GM12878 (cell line): Measurements from ENCODE around the gene FETUB. TPM values are rescaled to one million over a fixed set of nuclear protein-coding genes. Genes with fewer than 3 reads are reported as not detected.

Source experiments
- ATAC-seq: fragments of 200-7000 bp; cut with Tn5 transposase; 3 replicates; pipeline ENCODE4 v1.9.1; 2020; ENCODE audit warnings: mild to moderate bottlenecking, moderate library complexity
- BruUV-seq: library from RNA; stranded (reverse); fragments of 400-500 nt; replicated peaks from 2 replicates; lab custom pipeline; 2021; lab: Mats Ljungman, UMichigan
- CTCF ChIA-PET: fragments of 300-600 bp; sonication (Branson Sonifier 250); formaldehyde crosslinking; extraction: SDS; loops from one replicate; lab custom pipeline; 2021; ENCODE audit warnings: inconsistent platforms; lab: Yijun Ruan, JAX
- POLR2A ChIA-PET: fragments of 350-600 bp; formaldehyde crosslinking; extraction: SDS; loops from one replicate; lab custom pipeline; 2021; ENCODE audit warnings: inconsistent platforms; lab: Charles Lee
- RAD21 ChIA-PET: fragments of 300-600 bp; sonication (Branson Sonifier 250); formaldehyde crosslinking; loops from one replicate; lab custom pipeline; 2023; ENCODE audit warnings: antibody characterized with exemption; ENCODE audit not compliant: unreplicated experiment; lab: Charles Lee
- SMC1A ChIA-PET: fragments of 300-600 bp; sonication (Branson Sonifier 250); formaldehyde crosslinking; loops from one replicate; lab custom pipeline; 2023; ENCODE audit not compliant: unreplicated experiment, uncharacterized antibody; lab: Charles Lee
- DNase-seq: peaks from one replicate; pipeline ENCODE4 v3.0.0-alpha.2; 2011; ENCODE audit warnings: low read depth, low spot score
- FAIRE-seq: peaks from 3 replicates; lab custom pipeline; 2011; peaks lifted over from hg19 to GRCh38; lab: Jason Lieb, UNC
- H2AFZ ChIP-seq: 2 replicates; pipeline ENCODE4 v1.6.0; 2011; ENCODE audit warnings: low read depth, low read length, control low read depth; ENCODE audit not compliant: control insufficient read depth
- H3K27ac ChIP-seq: 2 replicates; pipeline ENCODE4 v1.5.1; 2011; ENCODE audit warnings: control low read depth; ENCODE audit not compliant: control insufficient read depth, insufficient read depth
- H3K27me3 ChIP-seq, 2 experiments: replicated peaks in 1 of 2; 2 replicates each; pipeline versions ENCODE4 v1.6.0 to v1.6.1; 2011; ENCODE audit warnings: low read length in 1 of 2; ENCODE audit not compliant: control insufficient read depth in 2 of 2, insufficient read depth in 2 of 2
- H3K36me3 ChIP-seq, 2 experiments: 2 replicates each; pipeline ENCODE4 v1.5.1; 2011; ENCODE audit warnings: low read length in 1 of 2; ENCODE audit not compliant: control insufficient read depth in 2 of 2, insufficient read depth in 2 of 2
- H3K4me1 ChIP-seq: 2 replicates; pipeline ENCODE4 v1.6.1; 2011; ENCODE audit warnings: mild to moderate bottlenecking, low read length, moderate library complexity, mixed read lengths; ENCODE audit not compliant: control insufficient read depth, insufficient read depth
- H3K4me2 ChIP-seq: 2 replicates; pipeline ENCODE4 v1.6.0; 2011; ENCODE audit warnings: control low read depth; ENCODE audit not compliant: control insufficient read depth, insufficient read depth
- H3K4me3 ChIP-seq: fragments of 200-600 bp; sonication (generic); 2 replicates; pipeline ENCODE4 v1.5.1; 2016
- H3K79me2 ChIP-seq: 2 replicates; pipeline ENCODE4 v1.6.0; 2011; ENCODE audit warnings: low read length; ENCODE audit not compliant: control insufficient read depth, insufficient read depth
- H3K9ac ChIP-seq: 2 replicates; pipeline ENCODE4 v1.8.0; 2011; ENCODE audit warnings: low read length, control low read depth, mixed read lengths; ENCODE audit not compliant: control insufficient read depth, insufficient read depth
- H3K9me3 ChIP-seq: replicated peaks from 3 replicates; pipeline ENCODE4 v1.5.1; 2011; ENCODE audit warnings: mild to moderate bottlenecking, low read length; ENCODE audit not compliant: control insufficient read depth, insufficient read depth
- H4K20me1 ChIP-seq: 2 replicates; pipeline ENCODE4 v1.6.0; 2011; ENCODE audit not compliant: control insufficient read depth, insufficient read depth
- ATF3 ChIP-seq: IDR thresholded peaks from 2 replicates; pipeline ENCODE4 v1.6.1; 2011; ENCODE audit warnings: low read depth, mild to moderate bottlenecking, low read length, moderate library complexity, borderline replicate concordance; ENCODE audit errors: extremely low read depth
- CREM ChIP-seq: IDR thresholded peaks from 2 replicates; pipeline ENCODE4 v1.6.1; 2014; ENCODE audit warnings: antibody characterized with exemption, low read depth
- EGR1 ChIP-seq, 2 experiments: IDR thresholded peaks; 1 replicate in 1 of 2; 2 replicates in 1 of 2; pipeline ENCODE4 v1.6.1; 2011 to 2012; ENCODE audit warnings: low read depth in 2 of 2, low read length in 2 of 2, borderline replicate concordance in 1 of 2, mild to moderate bottlenecking in 1 of 2, moderate library complexity in 1 of 2
- EP300 ChIP-seq, 2 experiments: fragments of 150-350 bp in 1 of 2; IDR thresholded peaks; 2 replicates each; pipeline ENCODE4 v1.6.1; 2011 to 2012; ENCODE audit warnings: low read depth in 2 of 2, low read length in 2 of 2, borderline replicate concordance in 1 of 2, improper control_type of control experiment in 1 of 2, inconsistent platforms in 1 of 2; ENCODE audit not compliant: control insufficient read depth in 1 of 2
- ESRRA ChIP-seq: IDR thresholded peaks from 2 replicates; pipeline ENCODE4 v1.6.1; 2012; ENCODE audit warnings: mild to moderate bottlenecking, low read length, improper control_type of control experiment
- GABPA ChIP-seq: IDR thresholded peaks from 2 replicates; pipeline ENCODE4 v1.6.1; 2014; ENCODE audit warnings: antibody characterized with exemption, low read depth, mild to moderate bottlenecking, inconsistent platforms
- KAT2A ChIP-seq: conservative IDR thresholded peaks from 2 replicates; pipeline ENCODE4 v1.6.1; 2011; ENCODE audit warnings: low read depth, low read length; ENCODE audit not compliant: control insufficient read depth
- KDM1A ChIP-seq: fragments of 200-600 bp; sonication (generic); IDR thresholded peaks from 2 replicates; pipeline ENCODE4 v1.6.1; 2016; ENCODE audit warnings: borderline replicate concordance
- MEF2A ChIP-seq: IDR thresholded peaks from 2 replicates; pipeline ENCODE4 v1.6.1; 2011; ENCODE audit warnings: low read depth, mild to moderate bottlenecking, low read length, moderate library complexity; ENCODE audit not compliant: insufficient read depth
- NR2C1 ChIP-seq: fragments of 450-650 bp; IDR thresholded peaks from 2 replicates; pipeline ENCODE4 v1.6.1; 2017; ENCODE audit warnings: antibody characterized with exemption, mild to moderate bottlenecking, moderate library complexity
- PML ChIP-seq: IDR thresholded peaks from 2 replicates; pipeline ENCODE4 v1.6.1; 2012; ENCODE audit warnings: low read length, inconsistent platforms
- RAD51 ChIP-seq: fragments of 450-650 bp; IDR thresholded peaks from 2 replicates; pipeline ENCODE4 v1.6.1; 2016; ENCODE audit warnings: moderate library complexity, mild to moderate bottlenecking, inconsistent platforms
- RCOR1 ChIP-seq: conservative IDR thresholded peaks from 2 replicates; pipeline ENCODE4 v1.6.1; 2012; ENCODE audit warnings: low read depth, low read length, improper control_type of control experiment
- SP1 ChIP-seq: IDR thresholded peaks from one replicate; pipeline ENCODE4 v1.6.1; 2011; ENCODE audit warnings: low read depth, low read length
- TBL1XR1 ChIP-seq: IDR thresholded peaks from 2 replicates; pipeline ENCODE4 v1.6.1; 2012; ENCODE audit warnings: low read depth, low read length, improper control_type of control experiment
- ZSCAN29 ChIP-seq: fragments of 450-650 bp; IDR thresholded peaks from 2 replicates; pipeline ENCODE4 v1.6.1; 2017; ENCODE audit warnings: mild to moderate bottlenecking, moderate library complexity
- WGBS: methylation state at CpG from one replicate; pipeline ENCODE4 v1.1.6; 2016; ENCODE audit warnings: low lambda C conversion rate; ENCODE audit not compliant: insufficient replicate concordance, insufficient coverage; ENCODE audit errors: missing lambda C conversion rate; 5-methylcytosine and 5-hydroxymethylcytosine counted together
- in situ Hi-C: fragments of 300-500 bp; cut with MboI; formaldehyde crosslinking; loops from 9 replicates; pipeline ENCODE4 v1.14.3; 2018; ENCODE audit warnings: mixed read lengths
- intact Hi-C: fragments of 100-400 bp; cut with micrococcal nuclease; formaldehyde crosslinking; loops from one replicate; pipeline ENCODE4 v1.14.2; 2022; ENCODE audit not compliant: unreplicated experiment
- polyA plus RNA-seq, 11 experiments: library from polyadenylated mRNA; depleted of rRNA in 4 of 11; unstranded in 6 of 11; stranded (reverse) in 5 of 11; fragments of >200 nt; fragmentation: Nextera tagmentation in 4 of 11; fragmentation: Illumina TruSeq in 1 of 11; extraction: Ambion mirVana in 4 of 11; extraction: Trizol in 1 of 11; gene quantifications; 1 replicate in 1 of 11; 2 replicates in 10 of 11; pipeline versions ENCODE4 v1.2.1 to v1.2.3, GENCODE V29; 2011 to 2016; ENCODE audit warnings: inconsistent platforms in 2 of 11, missing spikeins in 2 of 11, low read depth in 1 of 11
- total RNA-seq, 4 experiments: library from RNA; depleted of rRNA in 3 of 4; stranded (reverse); fragments of >200 nt in 3 of 4; fragmentation: Illumina TruSeq in 1 of 4; extraction: Trizol in 1 of 4; gene quantifications; 2 replicates each; pipeline versions ENCODE4 v1.2.1 to v1.2.3, GENCODE V29; 2013 to 2021
- TF ChIP-seq, protein P1 (sequence below): fragments of 450-650 bp; IDR thresholded peaks from 2 replicates; pipeline ENCODE4 v1.6.1; 2018; ENCODE audit warnings: borderline replicate concordance, mild to moderate bottlenecking; ENCODE audit not compliant: partially characterized antibody

Gene FETUB
- total and polyA plus RNA-seq, 10 of the 15 experiments (the other 5 are each of a cell fraction or from before 2014, with no cell fraction given), result not detected

DNA sequence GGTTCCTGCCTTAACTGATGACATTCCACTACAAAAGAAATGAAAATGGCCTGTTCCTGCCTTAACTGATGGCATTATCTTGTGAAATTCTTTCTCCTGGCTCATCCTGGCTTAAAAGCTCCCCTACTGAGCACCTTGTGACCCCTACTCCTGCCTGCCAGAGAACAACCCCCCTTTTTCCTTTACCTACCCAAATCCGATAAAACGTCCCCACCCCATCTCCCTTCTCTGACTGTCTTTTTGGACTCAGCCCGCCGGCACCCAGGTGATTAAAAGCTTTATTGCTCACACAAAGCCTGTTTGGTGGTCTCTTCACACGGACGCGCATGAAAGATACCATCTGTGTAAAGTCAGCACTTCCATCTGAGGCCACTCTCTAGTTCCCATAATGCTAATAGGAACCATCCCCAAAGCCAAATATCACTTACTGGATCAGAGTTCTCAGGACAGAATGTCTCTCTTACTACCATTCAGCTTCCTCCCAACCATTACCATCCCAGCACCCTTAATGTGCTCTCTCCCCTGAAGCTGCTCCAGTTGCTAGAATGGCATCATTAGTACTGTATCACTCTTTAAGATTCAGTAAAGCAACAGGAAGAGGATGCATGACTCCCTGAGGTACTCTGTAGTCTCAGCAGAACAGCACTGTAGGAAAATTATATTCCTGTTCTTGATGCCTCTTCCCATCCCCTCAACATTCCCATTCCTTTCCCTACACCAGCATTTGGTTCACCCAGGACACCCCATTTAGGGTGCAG lies 23.3 kb downstream of the FETUB start:
- SMC1A ChIA-PET, result interaction anchor here (0.7 kb wide), 1 partner anchor 935 kb away, joined by 3 read pairs; no protein-coding TSS in a partner anchor
- no peak for FAIRE-seq
- no TSS peak for BruUV-seq
- Histone ChIP-seq H3K36me3 (no peaks in the 10 kb centered on the region), H2AFZ (no peak overlapping the region), H3K27me3 (peaks cover 0 to 2% of the 10 kb centered on the region in 2 experiments; a peak in 2 of 4 replicates), H3K9ac (no peak overlapping the region), H3K79me2 (no peaks in the 10 kb centered on the region), H4K20me1 (no peaks in the 10 kb centered on the region), H3K9me3 (no peaks in the 10 kb centered on the region), H3K4me3 (no peak overlapping the region), H3K27ac (no peak overlapping the region), H3K4me1 (no peaks in the 10 kb centered on the region), H3K4me2 (no peak overlapping the region)
- POLR2A ChIA-PET, result no interaction called here
- no peak for DNase-seq
- in situ Hi-C loops (no loop called here), intact Hi-C loops (no loop called here)
- 69% methylated on average over 7 of the region's 7 CpGs for whole genome bisulfite sequencing
- TF ChIP-seq, protein P1, sequence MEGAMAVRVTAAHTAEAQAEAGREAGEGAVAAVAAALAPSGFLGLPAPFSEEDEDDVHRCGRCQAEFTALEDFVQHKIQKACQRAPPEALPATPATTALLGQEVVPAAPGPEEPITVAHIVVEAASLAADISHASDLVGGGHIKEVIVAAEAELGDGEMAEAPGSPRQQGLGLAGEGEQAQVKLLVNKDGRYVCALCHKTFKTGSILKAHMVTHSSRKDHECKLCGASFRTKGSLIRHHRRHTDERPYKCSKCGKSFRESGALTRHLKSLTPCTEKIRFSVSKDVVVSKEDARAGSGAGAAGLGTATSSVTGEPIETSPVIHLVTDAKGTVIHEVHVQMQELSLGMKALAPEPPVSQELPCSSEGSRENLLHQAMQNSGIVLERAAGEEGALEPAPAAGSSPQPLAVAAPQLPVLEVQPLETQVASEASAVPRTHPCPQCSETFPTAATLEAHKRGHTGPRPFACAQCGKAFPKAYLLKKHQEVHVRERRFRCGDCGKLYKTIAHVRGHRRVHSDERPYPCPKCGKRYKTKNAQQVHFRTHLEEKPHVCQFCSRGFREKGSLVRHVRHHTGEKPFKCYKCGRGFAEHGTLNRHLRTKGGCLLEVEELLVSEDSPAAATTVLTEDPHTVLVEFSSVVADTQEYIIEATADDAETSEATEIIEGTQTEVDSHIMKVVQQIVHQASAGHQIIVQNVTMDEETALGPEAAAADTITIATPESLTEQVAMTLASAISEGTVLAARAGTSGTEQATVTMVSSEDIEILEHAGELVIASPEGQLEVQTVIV, result no peak
- TF ChIP-seq ESRRA, result no peak
- no peak for TF ChIP-seq ZSCAN29
- no peak for TF ChIP-seq EGR1 (IDR thresholded peaks at IDR 0.05; ENCODE audit: borderline replicate concordance in 1 of 2, low read depth in 2 of 2, low read length in 2 of 2)
- TF ChIP-seq TBL1XR1, result no peak
- no peak for TF ChIP-seq MEF2A
- TF ChIP-seq ATF3, result no peak
- TF ChIP-seq KAT2A, result no peak
- no peak for TF ChIP-seq RAD51
- TF ChIP-seq NR2C1, result no peak
- no peak for TF ChIP-seq CREM
- TF ChIP-seq PML, result no peak
- no peak for TF ChIP-seq KDM1A
- TF ChIP-seq EP300 (IDR thresholded peaks at IDR 0.05; ENCODE audit: borderline replicate concordance in 1 of 2, control insufficient read depth in 1 of 2, low read depth in 2 of 2, low read length in 2 of 2), result no peak
- TF ChIP-seq GABPA, result no peak
- no peak for TF ChIP-seq SP1
- TF ChIP-seq RCOR1, result no peak
- RAD21 ChIA-PET, result no interaction called here
- no peak for ATAC-seq
- CTCF ChIA-PET, result interaction anchor here (0.6 to 1.3 kb wide), 2 partner anchors 49 to 1310 kb away, joined by 3 to 5 read pairs; no protein-coding TSS in a partner anchor
